ENCODE results near the gene REXO1. TPM values are rescaled to one million over a fixed set of nuclear protein-coding genes. Genes with fewer than 3 reads are reported as not detected.
"Not testable (repeated sequence)": the region's sequence is repeated elsewhere in the genome, so short reads cannot be mapped to it uniquely, and the experiment has no call there.

The REXO1 gene
- total RNA-seq, 1 experiment from 2014 or later, result 61.1 TPM

DNA sequence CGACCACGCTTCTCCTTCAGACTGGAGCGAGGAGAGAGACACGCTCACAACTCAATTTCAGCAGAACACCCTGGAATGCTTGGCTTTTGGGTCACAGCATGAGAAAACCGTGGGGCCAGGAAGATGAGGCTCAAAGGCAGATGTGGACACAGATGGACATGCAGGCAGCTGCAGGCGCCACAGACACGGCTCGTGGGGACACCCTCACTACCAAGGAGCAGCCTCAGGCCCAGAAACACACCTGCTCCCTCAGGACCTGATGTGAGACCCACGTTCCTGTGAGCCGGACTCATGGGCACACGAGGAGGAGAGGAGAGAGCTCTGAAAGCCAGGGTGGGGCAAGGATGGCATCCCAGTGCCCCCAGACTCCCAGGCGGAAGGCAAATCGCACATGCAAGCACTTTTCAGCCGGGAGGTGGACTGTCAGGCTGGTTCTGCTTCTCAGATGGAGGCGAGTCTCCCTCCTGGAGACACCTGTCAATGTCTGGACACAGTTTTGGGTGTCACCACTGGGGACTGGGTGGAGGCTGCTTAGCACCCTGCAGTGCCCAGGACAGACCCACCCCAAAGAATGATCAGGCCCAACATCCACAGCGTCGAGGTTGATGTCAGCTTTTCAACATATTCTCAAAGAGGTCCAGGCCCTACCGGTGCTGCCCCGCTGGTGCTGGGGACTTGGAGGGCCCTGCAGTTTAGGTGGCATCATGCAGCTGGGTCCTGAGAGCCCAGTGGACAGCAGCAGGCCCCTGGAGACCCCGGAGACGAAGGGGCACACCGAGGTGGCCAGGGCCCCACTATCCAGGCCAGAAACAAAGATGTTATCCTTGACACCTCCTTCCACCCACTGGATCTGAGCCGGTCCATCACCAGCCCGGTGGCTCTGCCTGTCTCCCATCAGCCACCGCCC, 34.8 kb upstream of the REXO1 start:
- Mint-ChIP-seq H3K36me3 (no peaks in the 10 kb centered on the region), H3K4me3 (peak overlapping the region; percentile 98), H3K9me3 (no peaks in the 10 kb centered on the region), H3K4me1 (peaks cover 27% of the 10 kb centered on the region), H3K27ac (peak overlapping the region; percentile 83), H3K27me3 (ENCODE audit: low read depth) (peaks cover 2% of the 10 kb centered on the region; the same call in 1 of the 2 replicates)
- ChIA-PET POLR2A (no interaction called here), CTCF (no interaction called here)
- TF ChIP-seq, protein P1, sequence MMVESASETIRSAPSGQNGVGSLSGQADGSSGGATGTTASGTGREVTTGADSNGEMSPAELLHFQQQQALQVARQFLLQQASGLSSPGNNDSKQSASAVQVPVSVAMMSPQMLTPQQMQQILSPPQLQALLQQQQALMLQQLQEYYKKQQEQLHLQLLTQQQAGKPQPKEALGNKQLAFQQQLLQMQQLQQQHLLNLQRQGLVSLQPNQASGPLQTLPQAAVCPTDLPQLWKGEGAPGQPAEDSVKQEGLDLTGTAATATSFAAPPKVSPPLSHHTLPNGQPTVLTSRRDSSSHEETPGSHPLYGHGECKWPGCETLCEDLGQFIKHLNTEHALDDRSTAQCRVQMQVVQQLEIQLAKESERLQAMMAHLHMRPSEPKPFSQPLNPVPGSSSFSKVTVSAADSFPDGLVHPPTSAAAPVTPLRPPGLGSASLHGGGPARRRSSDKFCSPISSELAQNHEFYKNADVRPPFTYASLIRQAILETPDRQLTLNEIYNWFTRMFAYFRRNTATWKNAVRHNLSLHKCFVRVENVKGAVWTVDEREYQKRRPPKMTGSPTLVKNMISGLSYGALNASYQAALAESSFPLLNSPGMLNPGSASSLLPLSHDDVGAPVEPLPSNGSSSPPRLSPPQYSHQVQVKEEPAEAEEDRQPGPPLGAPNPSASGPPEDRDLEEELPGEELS (CRISPR knock-in tag; IDR thresholded peaks at IDR 0.05), result no peak
- TF ChIP-seq FOXP1 (CRISPR knock-in tag; IDR thresholded peaks at IDR 0.05; ENCODE audit: borderline replicate concordance), result 0 out of 2 replicates have a peak, but pooled peaks have one; percentile 46
- DNase-seq (ENCODE audit: low spot score) (no peak), ATAC-seq (no peak)

DNA sequence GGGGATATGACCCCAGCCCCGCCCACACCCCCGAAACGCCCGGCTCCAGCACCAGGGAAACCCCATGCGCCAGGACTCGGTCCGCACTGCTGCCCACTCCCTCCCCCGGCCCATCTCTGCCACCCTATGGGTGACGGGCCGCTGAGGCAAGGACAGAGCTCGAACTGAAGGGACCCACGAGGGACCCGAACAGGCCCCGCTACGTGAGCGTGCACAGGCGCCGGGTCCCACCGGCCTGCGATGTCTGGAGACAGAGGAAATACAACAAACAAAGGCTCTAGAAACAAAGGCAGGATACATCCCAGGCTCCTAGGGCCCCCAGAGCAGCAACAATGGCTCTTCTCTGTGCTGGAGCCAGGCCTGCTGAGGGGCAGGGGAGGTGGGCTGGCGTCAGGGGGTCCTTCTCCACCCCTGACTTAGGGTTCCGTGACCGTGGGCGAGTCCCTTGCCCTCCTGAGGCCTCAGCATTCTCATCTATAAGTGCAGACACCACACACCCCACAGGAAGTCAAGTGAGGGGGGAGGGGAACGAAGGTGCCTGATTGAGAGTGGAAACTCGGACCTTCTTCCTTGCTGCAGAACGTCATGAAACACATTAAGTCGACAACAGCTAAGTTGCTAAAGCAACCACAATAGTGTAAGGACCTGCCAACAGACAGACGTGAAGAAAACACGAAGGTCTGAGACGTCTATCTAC, 34.0 kb upstream of the REXO1 start:
- ChIA-PET CTCF (interaction anchor here (0.6 to 1.3 kb wide), 2 partner anchors 18 to 845 kb away, joined by 3 to 8 read pairs; no protein-coding TSS in a partner anchor), POLR2A (no interaction called here)
- Mint-ChIP-seq H3K27me3 (ENCODE audit: low read depth) (peaks cover 2% of the 10 kb centered on the region; the same call in 1 of the 2 replicates), H3K4me3 (peak overlapping the region; percentile 98), H3K36me3 (no peaks in the 10 kb centered on the region), H3K4me1 (peaks cover 23% of the 10 kb centered on the region), H3K27ac (peak overlapping the region; percentile 83), H3K9me3 (no peaks in the 10 kb centered on the region)
- TF ChIP-seq RELA (CRISPR knock-in tag; IDR thresholded peaks at IDR 0.05; ENCODE audit: borderline replicate concordance), result no peak
- TF ChIP-seq, protein P2, sequence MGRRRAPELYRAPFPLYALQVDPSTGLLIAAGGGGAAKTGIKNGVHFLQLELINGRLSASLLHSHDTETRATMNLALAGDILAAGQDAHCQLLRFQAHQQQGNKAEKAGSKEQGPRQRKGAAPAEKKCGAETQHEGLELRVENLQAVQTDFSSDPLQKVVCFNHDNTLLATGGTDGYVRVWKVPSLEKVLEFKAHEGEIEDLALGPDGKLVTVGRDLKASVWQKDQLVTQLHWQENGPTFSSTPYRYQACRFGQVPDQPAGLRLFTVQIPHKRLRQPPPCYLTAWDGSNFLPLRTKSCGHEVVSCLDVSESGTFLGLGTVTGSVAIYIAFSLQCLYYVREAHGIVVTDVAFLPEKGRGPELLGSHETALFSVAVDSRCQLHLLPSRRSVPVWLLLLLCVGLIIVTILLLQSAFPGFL (CRISPR knock-in tag; IDR thresholded peaks at IDR 0.05; ENCODE audit: borderline replicate concordance), result no peak
- TF ChIP-seq ZBTB21 (CRISPR knock-in tag; IDR thresholded peaks at IDR 0.05; ENCODE audit: borderline replicate concordance), result no peak
- TF ChIP-seq, protein P3, sequence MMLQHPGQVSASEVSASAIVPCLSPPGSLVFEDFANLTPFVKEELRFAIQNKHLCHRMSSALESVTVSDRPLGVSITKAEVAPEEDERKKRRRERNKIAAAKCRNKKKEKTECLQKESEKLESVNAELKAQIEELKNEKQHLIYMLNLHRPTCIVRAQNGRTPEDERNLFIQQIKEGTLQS (CRISPR knock-in tag; conservative IDR thresholded peaks at IDR 0.05), result no peak
- no peak for TF ChIP-seq KAT7 (CRISPR knock-in tag; IDR thresholded peaks at IDR 0.05; ENCODE audit: borderline replicate concordance)
- TF ChIP-seq GRHL2 (CRISPR knock-in tag; IDR thresholded peaks at IDR 0.05; ENCODE audit: insufficient replicate concordance, severe bottlenecking), result no peak
- no peak for TF ChIP-seq SMAD4 (CRISPR knock-in tag; IDR thresholded peaks at IDR 0.05)
- TF ChIP-seq ZNF263 (CRISPR knock-in tag; IDR thresholded peaks at IDR 0.05; ENCODE audit: low read depth), result no peak
- TF ChIP-seq JUN (CRISPR knock-in tag; IDR thresholded peaks at IDR 0.05), result no peak
- TF ChIP-seq, protein P4, sequence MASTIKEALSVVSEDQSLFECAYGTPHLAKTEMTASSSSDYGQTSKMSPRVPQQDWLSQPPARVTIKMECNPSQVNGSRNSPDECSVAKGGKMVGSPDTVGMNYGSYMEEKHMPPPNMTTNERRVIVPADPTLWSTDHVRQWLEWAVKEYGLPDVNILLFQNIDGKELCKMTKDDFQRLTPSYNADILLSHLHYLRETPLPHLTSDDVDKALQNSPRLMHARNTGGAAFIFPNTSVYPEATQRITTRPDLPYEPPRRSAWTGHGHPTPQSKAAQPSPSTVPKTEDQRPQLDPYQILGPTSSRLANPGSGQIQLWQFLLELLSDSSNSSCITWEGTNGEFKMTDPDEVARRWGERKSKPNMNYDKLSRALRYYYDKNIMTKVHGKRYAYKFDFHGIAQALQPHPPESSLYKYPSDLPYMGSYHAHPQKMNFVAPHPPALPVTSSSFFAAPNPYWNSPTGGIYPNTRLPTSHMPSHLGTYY (CRISPR knock-in tag; IDR thresholded peaks at IDR 0.05), result no peak
- TF ChIP-seq ZNF416 (CRISPR knock-in tag; IDR thresholded peaks at IDR 0.05), result no peak
- no peak for TF ChIP-seq HMGA2 (CRISPR knock-in tag; IDR thresholded peaks at IDR 0.05)
- TF ChIP-seq, protein P5, sequence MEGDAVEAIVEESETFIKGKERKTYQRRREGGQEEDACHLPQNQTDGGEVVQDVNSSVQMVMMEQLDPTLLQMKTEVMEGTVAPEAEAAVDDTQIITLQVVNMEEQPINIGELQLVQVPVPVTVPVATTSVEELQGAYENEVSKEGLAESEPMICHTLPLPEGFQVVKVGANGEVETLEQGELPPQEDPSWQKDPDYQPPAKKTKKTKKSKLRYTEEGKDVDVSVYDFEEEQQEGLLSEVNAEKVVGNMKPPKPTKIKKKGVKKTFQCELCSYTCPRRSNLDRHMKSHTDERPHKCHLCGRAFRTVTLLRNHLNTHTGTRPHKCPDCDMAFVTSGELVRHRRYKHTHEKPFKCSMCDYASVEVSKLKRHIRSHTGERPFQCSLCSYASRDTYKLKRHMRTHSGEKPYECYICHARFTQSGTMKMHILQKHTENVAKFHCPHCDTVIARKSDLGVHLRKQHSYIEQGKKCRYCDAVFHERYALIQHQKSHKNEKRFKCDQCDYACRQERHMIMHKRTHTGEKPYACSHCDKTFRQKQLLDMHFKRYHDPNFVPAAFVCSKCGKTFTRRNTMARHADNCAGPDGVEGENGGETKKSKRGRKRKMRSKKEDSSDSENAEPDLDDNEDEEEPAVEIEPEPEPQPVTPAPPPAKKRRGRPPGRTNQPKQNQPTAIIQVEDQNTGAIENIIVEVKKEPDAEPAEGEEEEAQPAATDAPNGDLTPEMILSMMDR (IDR thresholded peaks at IDR 0.05), result no peak
- no peak for TF ChIP-seq ATF1 (CRISPR knock-in tag; IDR thresholded peaks at IDR 0.05)
- TF ChIP-seq, protein P6, sequence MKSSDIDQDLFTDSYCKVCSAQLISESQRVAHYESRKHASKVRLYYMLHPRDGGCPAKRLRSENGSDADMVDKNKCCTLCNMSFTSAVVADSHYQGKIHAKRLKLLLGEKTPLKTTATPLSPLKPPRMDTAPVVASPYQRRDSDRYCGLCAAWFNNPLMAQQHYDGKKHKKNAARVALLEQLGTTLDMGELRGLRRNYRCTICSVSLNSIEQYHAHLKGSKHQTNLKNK (CRISPR knock-in tag; IDR thresholded peaks at IDR 0.05), result no peak
- TF ChIP-seq ELF4 (CRISPR knock-in tag; IDR thresholded peaks at IDR 0.05; ENCODE audit: low read depth), result no peak
- TF ChIP-seq, protein P7, sequence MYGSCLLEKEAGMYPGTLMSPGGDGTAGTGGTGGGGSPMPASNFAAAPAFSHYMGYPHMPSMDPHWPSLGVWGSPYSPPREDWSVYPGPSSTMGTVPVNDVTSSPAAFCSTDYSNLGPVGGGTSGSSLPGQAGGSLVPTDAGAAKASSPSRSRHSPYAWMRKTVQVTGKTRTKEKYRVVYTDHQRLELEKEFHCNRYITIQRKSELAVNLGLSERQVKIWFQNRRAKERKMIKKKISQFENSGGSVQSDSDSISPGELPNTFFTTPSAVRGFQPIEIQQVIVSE (CRISPR knock-in tag; IDR thresholded peaks at IDR 0.05; ENCODE audit: borderline replicate concordance), result no peak
- no peak for DNase-seq (ENCODE audit: low spot score)
- no peak for ATAC-seq

DNA sequence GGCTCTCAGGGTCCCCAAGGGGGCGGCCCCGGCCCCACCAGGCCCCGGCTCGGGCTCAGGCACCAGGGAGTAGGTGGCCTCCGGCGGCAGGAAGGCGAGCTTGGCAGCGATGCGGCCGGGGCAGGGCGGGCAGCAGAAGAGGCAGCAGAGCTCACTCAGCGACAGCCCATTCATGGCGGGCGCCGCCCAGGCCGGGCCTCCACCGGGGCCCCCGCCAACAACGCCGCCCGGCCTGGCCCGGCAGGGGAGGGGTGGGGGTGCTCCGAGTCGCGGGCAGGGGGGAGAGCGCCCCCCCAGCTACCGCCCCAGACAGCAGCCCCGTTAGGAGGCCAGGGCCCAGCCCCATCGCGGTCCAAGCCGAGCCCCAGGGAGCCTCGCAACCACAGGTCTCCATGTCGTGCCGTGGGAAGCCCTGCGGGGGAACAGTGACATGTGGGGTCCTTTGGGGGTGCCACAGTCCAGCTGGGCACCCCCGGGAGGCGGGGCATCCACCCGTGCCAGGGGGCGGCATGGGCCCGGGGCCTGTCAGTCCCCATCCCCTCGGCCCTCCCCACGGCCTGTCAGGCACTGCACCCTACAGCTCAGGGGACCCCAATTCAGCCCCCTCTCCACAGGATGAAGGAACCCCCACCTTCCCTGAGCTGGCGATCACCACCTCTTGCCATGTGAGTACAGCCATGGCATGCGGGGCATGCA, 33.3 kb upstream of the REXO1 start:
- POLR2A ChIA-PET; H3K4me3 Mint-ChIP-seq; H3K27ac Mint-ChIP-seq; DNase-seq (ENCODE audit: low spot score); H3K36me3 Mint-ChIP-seq; H3K9me3 Mint-ChIP-seq; H3K27me3 Mint-ChIP-seq (ENCODE audit: low read depth); ATAC-seq: not testable (repeated sequence)
- CTCF ChIA-PET, result interaction anchor here (1.3 kb wide), 1 partner anchor 17 kb away, joined by 8 read pairs; no protein-coding TSS in a partner anchor
- H3K4me1 Mint-ChIP-seq, result peaks cover 20% of the 10 kb centered on the region

All from WTC11 (cell line).